Immature natural killer cell (primary cell): Measurements from ENCODE around the gene VWA3A. TPM values are rescaled to one million over a fixed set of nuclear protein-coding genes. Genes with fewer than 3 reads are reported as not detected.
"Not testable (repeated sequence)": the region's sequence is repeated elsewhere in the genome, so short reads cannot be mapped to it uniquely, and the experiment has no call there.

Source experiments
- DNase-seq, 3 donors: peaks; one replicate each; pipeline ENCODE4 v3.0.0; 2022; ENCODE audit warnings: mixed read lengths in 1 of 3
- H3K27ac Mint-ChIP-seq, 6 donors: one replicate each; pipeline ENCODE4 v1.8.0; 2020; ENCODE audit warnings: mixed read lengths in 6 of 6, mild to moderate bottlenecking in 5 of 6, inconsistent platforms in 4 of 6, moderate library complexity in 3 of 6
- H3K27me3 Mint-ChIP-seq, 3 donors: one replicate each; pipeline ENCODE4 v1.8.0; 2020 to 2021; ENCODE audit warnings: low read depth in 3 of 3, mild to moderate bottlenecking in 3 of 3, mixed read lengths in 3 of 3, moderate library complexity in 3 of 3, inconsistent platforms in 1 of 3
- H3K36me3 Mint-ChIP-seq, 3 donors: one replicate each; pipeline ENCODE4 v1.8.0; 2020; ENCODE audit warnings: mixed read lengths in 3 of 3, inconsistent platforms in 2 of 3, mild to moderate bottlenecking in 2 of 3
- H3K4me1 Mint-ChIP-seq, 2 donors: one replicate each; pipeline ENCODE4 v1.8.0; 2020; ENCODE audit warnings: inconsistent platforms in 2 of 2, mild to moderate bottlenecking in 2 of 2, mixed read lengths in 2 of 2, moderate library complexity in 1 of 2
- H3K4me3 Mint-ChIP-seq, 5 donors: one replicate each; pipeline ENCODE4 v1.8.0; 2020; ENCODE audit warnings: mild to moderate bottlenecking in 5 of 5, mixed read lengths in 5 of 5, inconsistent platforms in 3 of 5, moderate library complexity in 3 of 5
- H3K9me3 Mint-ChIP-seq, 6 donors: one replicate each; pipeline ENCODE4 v1.8.0; 2020; ENCODE audit warnings: mild to moderate bottlenecking in 6 of 6, mixed read lengths in 6 of 6, inconsistent platforms in 4 of 6, moderate library complexity in 3 of 6
- polyA plus RNA-seq, 3 donors: library from polyadenylated mRNA; unstranded; fragments of 300-500 nt; fragmentation: Illumina TruSeq; gene quantifications; one replicate each; pipeline ENCODE4 v1.2.3, GENCODE V29; 2021

Gene VWA3A
- polyA plus RNA-seq, 3 donors from 2014 or later = not detected

GRCh38 chr16:22189473-22190080, 97.2 kb downstream of the VWA3A start:
- H3K27me3 Mint-ChIP-seq = peaks cover 14 to 28% (median 23%) of the 10 kb centered on the region in 3 donors
- no peaks in the 10 kb centered on the region for H3K9me3 Mint-ChIP-seq
- H3K4me1 Mint-ChIP-seq = peaks cover 47 to 57% of the 10 kb centered on the region in 2 donors
- no peaks in the 10 kb centered on the region for H3K36me3 Mint-ChIP-seq
- no peak for DNase-seq
- H3K4me3 Mint-ChIP-seq = peak overlapping the region; percentile 91 to 97 (median 93)
- peak overlapping the region; percentile 97 to 99 (median 98) for H3K27ac Mint-ChIP-seq

DNA sequence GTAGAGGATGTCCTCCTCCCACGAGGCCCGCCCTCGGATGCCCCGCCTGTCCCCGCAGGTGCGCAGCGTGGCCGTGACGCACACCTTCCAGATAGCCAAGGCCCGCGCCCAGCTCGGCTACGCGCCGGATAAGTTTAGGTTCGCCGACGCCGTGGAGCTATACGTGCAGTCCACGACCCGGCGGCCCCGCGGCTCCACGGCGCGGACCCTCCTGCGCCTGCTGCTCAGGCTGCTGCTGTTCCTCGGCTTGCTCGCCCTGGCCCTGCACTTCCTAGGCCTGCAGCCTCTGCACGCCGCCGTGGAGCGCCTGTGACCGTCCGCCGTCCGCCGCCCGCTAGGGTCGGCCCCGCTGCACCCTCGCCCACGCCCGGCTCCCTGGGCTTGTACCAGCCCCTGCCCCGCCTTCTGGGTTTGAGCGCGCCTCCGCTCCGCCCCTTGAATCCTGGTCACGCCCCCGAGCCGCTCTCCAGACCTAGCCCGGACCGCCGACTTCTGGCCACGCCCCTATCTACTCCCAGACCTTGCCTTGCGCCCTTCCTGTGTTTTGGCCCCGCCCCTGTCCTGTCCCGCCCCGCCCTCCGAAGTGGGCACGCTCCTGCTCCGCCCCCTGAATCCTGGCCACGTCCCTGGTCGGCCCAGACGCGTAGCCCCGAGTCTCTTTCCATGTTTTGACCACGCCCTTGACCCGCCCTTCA, 97.9 kb downstream of the VWA3A start:
- Mint-ChIP-seq H3K27me3 (peaks cover 14 to 34% (median 30%) of the 10 kb centered on the region in 3 donors), H3K4me3 (peak overlapping the region; percentile 91 to 97 (median 93)), H3K27ac (peak overlapping the region; percentile 97 to 99 (median 98)), H3K36me3 (no peaks in the 10 kb centered on the region), H3K9me3 (no peaks in the 10 kb centered on the region), H3K4me1 (peaks cover 54 to 63% of the 10 kb centered on the region in 2 donors)
- DNase-seq = no peak

DNA sequence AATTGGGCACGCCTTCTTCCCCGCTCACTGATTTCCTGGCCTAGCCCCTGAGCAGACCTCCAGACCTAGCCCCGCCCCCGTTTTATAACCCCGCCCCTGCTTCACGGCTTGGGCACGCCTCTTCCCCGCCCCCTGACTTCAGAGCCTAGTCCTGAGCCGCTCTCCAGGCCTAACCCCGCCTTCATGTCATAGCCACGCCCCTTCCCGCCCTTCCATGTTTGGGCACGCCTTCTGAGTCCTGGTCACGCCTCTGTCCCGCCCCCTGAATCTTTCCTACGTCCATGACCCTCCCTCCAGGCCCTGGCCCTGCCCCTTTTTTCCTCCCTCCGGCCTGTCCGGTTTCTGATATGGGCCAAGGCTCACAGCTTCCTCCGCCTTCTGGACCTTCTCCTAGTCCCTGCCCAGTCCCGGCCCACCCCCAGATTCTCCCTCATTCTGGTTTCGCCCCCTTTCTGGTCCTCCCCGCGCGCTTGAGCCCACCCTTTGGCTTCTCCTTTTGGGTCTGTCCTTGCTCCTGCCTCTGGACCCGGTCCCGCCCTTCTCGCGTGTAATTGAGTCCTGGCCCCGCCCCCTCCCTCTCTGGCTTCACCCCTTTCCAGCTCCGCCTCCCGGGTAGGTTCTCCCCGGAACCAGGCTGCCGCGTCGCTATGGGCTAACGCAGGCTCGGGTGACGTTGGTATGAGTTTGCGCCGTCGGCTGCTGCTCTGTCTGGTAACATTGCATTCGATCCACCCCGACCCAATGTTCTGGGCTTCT, 98.6 kb downstream of the VWA3A start:
- peak overlapping the region; percentile 91 to 97 (median 93) for H3K4me3 Mint-ChIP-seq
- peaks cover 59 to 70% of the 10 kb centered on the region in 2 donors for H3K4me1 Mint-ChIP-seq
- H3K27ac Mint-ChIP-seq = peak overlapping the region; percentile 97 to 99 (median 98)
- no peaks in the 10 kb centered on the region for H3K36me3 Mint-ChIP-seq
- H3K27me3 Mint-ChIP-seq = peaks cover 21 to 41% (median 37%) of the 10 kb centered on the region in 3 donors
- peak; percentile 99 for DNase-seq
- no peaks in the 10 kb centered on the region for H3K9me3 Mint-ChIP-seq

- H3K4me3 Mint-ChIP-seq = peak overlapping the region; percentile 91 to 97 (median 93)
- H3K4me1 Mint-ChIP-seq = peaks cover 62 to 78% of the 10 kb centered on the region in 2 donors
- peak overlapping the region; percentile 97 to 99 (median 98) for H3K27ac Mint-ChIP-seq
- DNase-seq = no peak
- H3K36me3 Mint-ChIP-seq = no peaks in the 10 kb centered on the region
- peaks cover 24 to 43% (median 39%) of the 10 kb centered on the region in 3 donors for H3K27me3 Mint-ChIP-seq
- no peaks in the 10 kb centered on the region for H3K9me3 Mint-ChIP-seq
Observed at GRCh38 chr16:22191532-22192260, 99.4 kb downstream of the VWA3A start.

DNA sequence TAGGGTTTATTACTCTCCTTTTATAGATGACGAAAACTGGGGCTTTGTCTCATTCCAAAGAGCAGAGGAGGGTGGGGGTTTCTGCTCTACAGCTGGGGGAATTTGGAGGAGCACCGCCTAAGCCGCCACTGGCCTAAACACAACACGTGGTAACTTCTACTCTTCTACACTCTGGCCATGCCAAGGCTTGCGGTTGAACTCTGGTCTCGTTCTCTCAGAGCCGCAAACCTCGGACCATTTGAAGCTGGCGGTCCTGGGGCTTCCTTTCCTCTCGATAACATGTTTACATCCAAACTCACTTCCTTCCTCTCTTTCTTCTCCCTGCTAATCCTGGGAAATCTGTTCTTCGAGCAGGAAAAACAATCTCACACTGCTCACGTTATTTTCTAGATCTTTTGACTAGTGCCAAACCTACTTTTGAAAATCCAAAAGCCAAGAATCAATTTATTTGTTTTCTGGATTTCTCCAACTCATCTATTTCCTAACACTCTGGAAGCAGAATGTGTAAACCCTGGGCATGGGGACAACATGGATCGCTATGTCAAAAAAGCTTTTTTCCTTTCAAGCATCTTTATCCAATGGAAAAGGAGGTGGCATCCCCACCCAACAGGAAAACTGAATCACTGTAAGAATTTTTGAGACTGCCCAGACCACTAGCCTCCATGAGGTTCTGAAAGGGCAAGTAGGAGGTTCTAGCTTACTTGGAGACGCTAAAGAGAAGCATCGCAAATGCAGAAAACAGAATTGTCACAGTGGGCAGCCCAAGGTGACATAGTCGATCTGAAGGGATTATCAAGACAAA, 100.1 kb downstream of the VWA3A start:
- Mint-ChIP-seq H3K27me3 (peaks cover 26 to 42% (median 39%) of the 10 kb centered on the region in 3 donors), H3K27ac (peak overlapping the region; percentile 97 to 99 (median 98)), H3K9me3 (no peaks in the 10 kb centered on the region), H3K4me3 (peak overlapping the region; percentile 91 to 97 (median 93)), H3K4me1 (peaks cover 64 to 82% of the 10 kb centered on the region in 2 donors), H3K36me3 (no peaks in the 10 kb centered on the region)
- peak; percentile 88 to 92 (median 90) for DNase-seq

- Mint-ChIP-seq H3K36me3 (no peaks in the 10 kb centered on the region), H3K9me3 (no peaks in the 10 kb centered on the region), H3K4me1 (peaks cover 63 to 80% of the 10 kb centered on the region in 2 donors), H3K4me3 (peak overlapping the region in 2 of 5 donors; percentile 33 to 97), H3K27me3 (peaks cover 26 to 42% (median 39%) of the 10 kb centered on the region in 3 donors), H3K27ac (peak overlapping the region; percentile 97 to 99 (median 98))
- DNase-seq = no peak
Observed at GRCh38 chr16:22193063-22193411, 100.7 kb downstream of the VWA3A start.

DNA sequence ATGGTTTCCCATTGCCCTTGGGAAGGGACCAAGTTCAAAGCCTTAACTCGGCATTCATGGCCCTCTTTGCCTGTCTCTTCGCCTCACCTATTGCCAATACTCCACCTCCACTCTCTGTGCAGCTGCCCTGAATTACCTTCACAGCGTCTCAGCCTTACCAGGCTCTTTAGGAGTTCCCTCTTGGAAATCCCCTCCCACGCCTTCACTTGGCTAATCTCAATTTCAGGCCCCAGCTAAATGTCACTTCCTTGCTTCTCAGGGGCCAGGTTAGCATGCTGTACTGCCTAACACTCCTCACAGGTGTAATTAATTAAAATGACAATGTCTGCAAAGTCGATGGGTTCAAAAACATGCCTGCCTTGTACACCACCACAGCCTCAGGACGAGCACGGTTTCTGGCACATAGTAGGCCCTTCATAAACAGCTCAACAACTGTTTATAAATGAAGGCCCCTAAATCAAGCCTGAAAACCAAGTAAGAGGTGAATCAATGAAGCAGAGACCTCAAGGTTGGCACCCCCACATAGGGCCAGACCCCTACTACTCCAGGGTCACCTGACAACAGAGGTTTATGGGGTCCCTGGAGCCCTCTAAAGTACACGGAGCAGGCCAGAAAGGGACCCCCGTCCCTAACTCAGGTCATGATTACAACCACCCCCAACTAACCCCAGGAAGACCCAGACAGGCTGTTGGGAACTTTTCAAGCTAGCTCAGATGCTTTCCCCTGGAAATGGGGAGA, 102.5 kb downstream of the VWA3A start:
- peaks cover 46 to 61% of the 10 kb centered on the region in 2 donors for H3K4me1 Mint-ChIP-seq
- peak overlapping the region; percentile 87 to 93 (median 91) for H3K4me3 Mint-ChIP-seq
- DNase-seq = no peak
- peaks cover 26 to 42% (median 39%) of the 10 kb centered on the region in 3 donors for H3K27me3 Mint-ChIP-seq
- H3K9me3 Mint-ChIP-seq = no peaks in the 10 kb centered on the region
- H3K27ac Mint-ChIP-seq = peak overlapping the region; percentile 53 to 99 (median 92)
- no peaks in the 10 kb centered on the region for H3K36me3 Mint-ChIP-seq

- Mint-ChIP-seq H3K4me1 (peaks cover 45 to 60% of the 10 kb centered on the region in 2 donors), H3K27ac (peak overlapping the region; percentile 53 to 99 (median 92)), H3K36me3 (no peaks in the 10 kb centered on the region), H3K9me3 (no peaks in the 10 kb centered on the region), H3K27me3 (peaks cover 24 to 39% (median 39%) of the 10 kb centered on the region in 3 donors), H3K4me3 (peak overlapping the region; percentile 87 to 93 (median 91))
- DNase-seq = no peak
Observed at GRCh38 chr16:22195445-22195694, 103.0 kb downstream of the VWA3A start.

DNA sequence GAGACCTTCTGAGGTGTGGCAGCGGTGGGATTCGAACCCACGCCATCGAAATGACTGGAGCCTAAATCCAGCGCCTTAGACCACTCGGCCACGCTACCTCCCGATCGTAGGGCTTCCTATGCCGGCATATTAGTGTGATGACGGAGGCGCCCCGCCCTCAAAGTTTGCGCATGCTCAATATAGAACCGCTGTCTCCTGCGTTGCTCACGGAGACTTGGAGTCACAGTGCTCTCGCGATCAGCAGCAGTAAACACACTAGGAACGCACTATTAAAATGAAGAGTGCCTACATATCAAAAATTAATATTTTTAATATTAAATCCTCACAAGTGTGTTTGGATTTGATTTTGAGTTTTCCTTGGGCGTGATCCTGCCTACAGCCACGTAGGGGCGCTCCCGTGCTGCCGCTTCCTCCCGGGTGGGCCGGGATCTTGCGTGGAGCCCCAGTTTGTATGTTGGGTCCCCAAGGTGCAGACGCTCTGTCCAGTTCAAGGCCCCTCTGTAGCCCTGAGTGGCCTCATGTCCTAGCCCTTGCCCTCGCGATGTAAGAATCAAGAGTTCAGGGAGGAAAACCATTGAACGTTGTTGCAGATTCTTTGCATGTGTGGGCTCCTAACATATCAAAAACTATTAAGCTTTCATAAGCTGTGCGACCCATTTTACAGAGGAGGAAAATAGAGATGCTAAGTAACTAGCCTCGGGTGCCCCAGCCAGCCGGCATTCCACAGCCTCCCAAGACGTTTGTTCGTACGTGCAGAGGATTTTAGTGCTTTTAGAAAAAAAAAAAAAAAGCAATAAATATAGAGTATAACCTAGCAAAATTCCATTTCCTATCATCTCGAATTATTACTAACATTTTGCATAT, 103.6 kb downstream of the VWA3A start:
- peaks cover 45 to 60% of the 10 kb centered on the region in 2 donors for H3K4me1 Mint-ChIP-seq
- H3K4me3 Mint-ChIP-seq = peak overlapping the region; percentile 87 to 93 (median 91)
- no peaks in the 10 kb centered on the region for H3K9me3 Mint-ChIP-seq
- peak; percentile 89 to 91 (median 91) for DNase-seq
- no peaks in the 10 kb centered on the region for H3K36me3 Mint-ChIP-seq
- peaks cover 18 to 34% (median 33%) of the 10 kb centered on the region in 3 donors for H3K27me3 Mint-ChIP-seq
- H3K27ac Mint-ChIP-seq = peak overlapping the region; percentile 74 to 99 (median 92)

DNA sequence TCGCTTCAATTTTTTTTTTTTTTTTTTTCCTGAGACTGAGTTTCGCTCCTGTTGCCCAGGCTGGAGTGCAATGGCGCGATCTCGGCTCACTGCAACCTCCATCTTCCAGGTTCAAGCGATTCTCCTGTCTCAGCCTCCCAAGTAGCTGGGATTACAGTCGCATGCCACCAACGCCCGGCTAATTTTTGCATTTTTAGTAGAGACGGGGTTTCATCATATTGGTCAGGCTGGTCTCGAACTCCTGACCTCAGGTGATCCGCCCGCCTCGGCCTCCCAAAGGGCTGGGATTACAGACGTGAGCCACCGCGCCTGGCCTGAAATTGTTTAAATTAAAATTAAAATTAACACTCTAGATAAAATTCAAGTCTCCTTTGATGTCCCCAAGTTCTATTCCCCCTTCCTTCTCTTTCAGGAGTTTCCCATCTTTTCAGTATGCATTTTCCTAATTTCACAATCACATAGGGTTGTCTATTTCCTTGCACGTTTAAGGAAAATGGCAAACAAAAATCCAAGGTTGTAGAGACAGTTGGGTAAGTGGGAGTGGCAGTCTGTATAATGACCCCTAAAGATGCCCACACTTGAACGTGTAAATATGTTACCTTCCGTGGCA, 104.3 kb downstream of the VWA3A start:
- H3K27ac Mint-ChIP-seq = peak overlapping the region in 3 of 6 donors; percentile 35 to 99 (median 60)
- peaks cover 18 to 30% (median 28%) of the 10 kb centered on the region in 3 donors for H3K27me3 Mint-ChIP-seq
- peaks cover 42 to 54% of the 10 kb centered on the region in 2 donors for H3K4me1 Mint-ChIP-seq
- peak overlapping the region; percentile 78 to 93 (median 89) for H3K4me3 Mint-ChIP-seq
- not testable (repeated sequence) for DNase-seq, H3K9me3 Mint-ChIP-seq, H3K36me3 Mint-ChIP-seq

- no peak overlapping the region for H3K27ac Mint-ChIP-seq
- DNase-seq = no peak
- H3K4me1 Mint-ChIP-seq = peaks cover 23 to 34% of the 10 kb centered on the region in 2 donors
- H3K27me3 Mint-ChIP-seq = peaks cover 12 to 21% (median 15%) of the 10 kb centered on the region in 3 donors
- no peak overlapping the region for H3K4me3 Mint-ChIP-seq
- no peaks in the 10 kb centered on the region for H3K9me3 Mint-ChIP-seq
- H3K36me3 Mint-ChIP-seq = no peaks in the 10 kb centered on the region
Observed at GRCh38 chr16:22198547-22199293, 106.4 kb downstream of the VWA3A start.
